Stomach (tissue), 4 donors: ENCODE measurements around the gene TBPL1.

Source experiments
- CTCF ChIP-seq, 7 experiments: fragments of 450-650 bp in 4 of 7; fragments of 200-600 bp in 3 of 7; sonication (generic) in 3 of 7; IDR thresholded peaks; one replicate each; pipeline ENCODE4 v1.5.1; 2016 to 2019; ENCODE audit warnings: antibody characterized with exemption in 7 of 7, control low read depth in 2 of 7, mild to moderate bottlenecking in 1 of 7
- POLR2A ChIP-seq, 4 donors: fragments of 450-650 bp; IDR thresholded peaks; one replicate each; pipeline ENCODE4 v1.6.1; 2016; ENCODE audit warnings: antibody characterized with exemption in 4 of 4, control low read depth in 2 of 4, mild to moderate bottlenecking in 1 of 4, moderate library complexity in 1 of 4

GRCh38 chr6:133995296-133995695, 42.3 kb downstream of the TBPL1 start:
- no peak for TF ChIP-seq POLR2A (IDR thresholded peaks at IDR 0.05)
- TF ChIP-seq CTCF (IDR thresholded peaks at IDR 0.05), result no peak
